ENCODE results near the gene FXYD5. TPM values are rescaled to one million over a fixed set of nuclear protein-coding genes. Genes with fewer than 3 reads are reported as not detected.

The FXYD5 gene
- total RNA-seq, 1 donor from 2014 or later: 12.4 TPM

- no peak for DNase-seq (ENCODE audit: low read depth)
- TF ChIP-seq, protein P1, sequence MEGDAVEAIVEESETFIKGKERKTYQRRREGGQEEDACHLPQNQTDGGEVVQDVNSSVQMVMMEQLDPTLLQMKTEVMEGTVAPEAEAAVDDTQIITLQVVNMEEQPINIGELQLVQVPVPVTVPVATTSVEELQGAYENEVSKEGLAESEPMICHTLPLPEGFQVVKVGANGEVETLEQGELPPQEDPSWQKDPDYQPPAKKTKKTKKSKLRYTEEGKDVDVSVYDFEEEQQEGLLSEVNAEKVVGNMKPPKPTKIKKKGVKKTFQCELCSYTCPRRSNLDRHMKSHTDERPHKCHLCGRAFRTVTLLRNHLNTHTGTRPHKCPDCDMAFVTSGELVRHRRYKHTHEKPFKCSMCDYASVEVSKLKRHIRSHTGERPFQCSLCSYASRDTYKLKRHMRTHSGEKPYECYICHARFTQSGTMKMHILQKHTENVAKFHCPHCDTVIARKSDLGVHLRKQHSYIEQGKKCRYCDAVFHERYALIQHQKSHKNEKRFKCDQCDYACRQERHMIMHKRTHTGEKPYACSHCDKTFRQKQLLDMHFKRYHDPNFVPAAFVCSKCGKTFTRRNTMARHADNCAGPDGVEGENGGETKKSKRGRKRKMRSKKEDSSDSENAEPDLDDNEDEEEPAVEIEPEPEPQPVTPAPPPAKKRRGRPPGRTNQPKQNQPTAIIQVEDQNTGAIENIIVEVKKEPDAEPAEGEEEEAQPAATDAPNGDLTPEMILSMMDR (IDR thresholded peaks at IDR 0.05; ENCODE audit: insufficient read depth, low read length, severe bottlenecking): no peak
- peak overlapping the region; percentile 52 for H3K4me3 ChIP-seq (ENCODE audit: low read depth, low read length)
- no peak for FAIRE-seq
- H3K36me3 ChIP-seq (ENCODE audit: control insufficient read depth, insufficient read depth, low read length): peaks cover 20% of the 10 kb centered on the region
- no peaks in the 10 kb centered on the region for H3K27me3 ChIP-seq (ENCODE audit: control insufficient read depth, insufficient read depth, low read length)
Observed at GRCh38 chr19:35118268-35119020, 36.1 kb upstream of the FXYD5 start.

GRCh38 chr19:35119091-35119490 is 35.4 kb upstream of the FXYD5 start:
- H3K36me3 ChIP-seq (ENCODE audit: control insufficient read depth, insufficient read depth, low read length): peaks cover 20% of the 10 kb centered on the region
- no peak for FAIRE-seq
- no peaks in the 10 kb centered on the region for H3K27me3 ChIP-seq (ENCODE audit: control insufficient read depth, insufficient read depth, low read length)
- TF ChIP-seq, protein P1 (IDR thresholded peaks at IDR 0.05; ENCODE audit: insufficient read depth, low read length, severe bottlenecking): no peak
- H3K4me3 ChIP-seq (ENCODE audit: low read depth, low read length): peak overlapping the region; percentile 52
- no peak for DNase-seq (ENCODE audit: low read depth)

DNA sequence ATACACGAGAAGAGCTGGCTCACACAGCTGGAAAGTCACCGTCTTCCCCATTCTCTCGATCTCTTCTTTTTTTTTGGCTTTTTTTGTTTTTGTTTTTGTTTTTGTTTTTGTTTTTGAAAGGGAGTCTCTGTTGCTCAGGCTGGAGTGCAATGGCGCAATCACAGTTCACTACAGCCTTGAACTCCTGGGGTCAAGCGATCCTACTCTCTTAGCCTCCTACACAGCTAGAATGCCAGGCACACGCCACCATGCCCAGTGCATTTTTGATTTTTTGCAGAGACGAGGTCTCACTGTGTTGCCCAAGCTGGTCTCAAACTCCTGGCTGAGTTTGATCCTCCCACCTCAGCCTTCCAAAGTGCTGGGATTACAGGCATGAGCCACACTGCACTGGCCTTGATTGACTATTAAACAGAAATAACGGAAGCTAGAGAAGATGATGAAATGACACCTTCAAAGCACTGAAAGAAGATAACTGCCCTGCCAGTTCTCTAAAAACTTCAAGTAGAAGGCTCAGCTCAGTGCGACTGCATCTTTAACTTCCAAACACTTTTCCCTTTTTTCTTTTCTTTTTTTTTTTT is 34.9 kb upstream of the FXYD5 start:
- no peak for FAIRE-seq
- peak overlapping the region; percentile 52 for H3K4me3 ChIP-seq (ENCODE audit: low read depth, low read length)

DNA sequence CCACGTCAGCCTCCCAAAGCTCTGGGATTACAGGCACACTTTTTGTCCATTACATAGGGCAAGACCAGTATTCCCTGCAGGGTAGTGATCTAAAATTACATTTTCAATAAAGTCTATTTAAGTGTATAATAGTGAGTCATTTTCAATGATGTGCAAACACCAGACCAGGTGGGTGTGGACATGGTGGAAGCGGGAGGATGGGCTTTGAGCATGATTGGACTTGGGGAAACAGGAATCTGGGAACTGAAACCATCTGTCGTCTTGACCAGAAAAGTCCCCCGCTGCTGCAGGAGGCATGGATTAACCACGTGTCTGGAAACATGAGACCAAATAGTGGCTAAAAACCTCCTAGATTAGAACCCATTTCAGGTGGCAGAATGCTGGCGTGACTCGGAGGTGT is 34.0 kb upstream of the FXYD5 start:
- no peak overlapping the region for H3K4me3 ChIP-seq (ENCODE audit: low read depth, low read length)
- peaks cover 20% of the 10 kb centered on the region for H3K36me3 ChIP-seq (ENCODE audit: control insufficient read depth, insufficient read depth, low read length)
- DNase-seq (ENCODE audit: low read depth) (peak; percentile 99), FAIRE-seq (no peak)
- TF ChIP-seq, protein P1 (IDR thresholded peaks at IDR 0.05; ENCODE audit: insufficient read depth, low read length, severe bottlenecking): no peak
- H3K27me3 ChIP-seq (ENCODE audit: control insufficient read depth, insufficient read depth, low read length): no peaks in the 10 kb centered on the region

More for the DNA sequence above, 34.9 kb upstream of the FXYD5 start:
- H3K36me3 ChIP-seq (ENCODE audit: control insufficient read depth, insufficient read depth, low read length): peaks cover 20% of the 10 kb centered on the region
- H3K27me3 ChIP-seq (ENCODE audit: control insufficient read depth, insufficient read depth, low read length): no peaks in the 10 kb centered on the region
- no peak for DNase-seq (ENCODE audit: low read depth)
- TF ChIP-seq, protein P1 (IDR thresholded peaks at IDR 0.05; ENCODE audit: insufficient read depth, low read length, severe bottlenecking): no peak

- peaks cover 20% of the 10 kb centered on the region for H3K36me3 ChIP-seq (ENCODE audit: control insufficient read depth, insufficient read depth, low read length)
- no peaks in the 10 kb centered on the region for H3K27me3 ChIP-seq (ENCODE audit: control insufficient read depth, insufficient read depth, low read length)
- FAIRE-seq: no peak
- TF ChIP-seq, protein P1 (IDR thresholded peaks at IDR 0.05; ENCODE audit: insufficient read depth, low read length, severe bottlenecking): no peak
- peak; percentile 41 for DNase-seq (ENCODE audit: low read depth)
- no peak overlapping the region for H3K4me3 ChIP-seq (ENCODE audit: low read depth, low read length)
Observed at GRCh38 chr19:35120898-35121297, 33.6 kb upstream of the FXYD5 start.

Measured in bronchial epithelial cell (primary cell).